Measurements from ENCODE around the gene RYK.

Gene RYK

DNA sequence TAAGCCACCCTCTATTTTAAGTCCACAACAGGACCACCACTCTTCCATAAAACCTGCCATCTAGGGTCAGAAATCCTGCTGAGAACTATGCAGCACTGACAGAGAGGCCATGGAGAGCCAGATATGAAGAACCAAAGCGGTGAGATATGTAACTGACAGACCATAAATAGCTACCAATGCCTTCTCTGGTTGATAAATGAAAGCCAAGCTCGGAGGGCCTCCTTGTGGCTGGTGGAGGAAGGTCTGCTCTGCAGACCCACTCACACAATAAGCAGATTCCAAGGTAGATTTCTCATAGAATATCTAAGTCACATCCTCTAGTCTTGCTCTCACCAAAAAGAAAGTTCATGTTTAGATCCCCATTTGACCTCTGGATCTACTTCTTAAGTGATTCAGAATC is 38.9 kb downstream of the RYK start:
- no peak for TF ChIP-seq EP300 (IDR thresholded peaks at IDR 0.05; ENCODE audit: borderline replicate concordance)
- TF ChIP-seq RAD21 (IDR thresholded peaks at IDR 0.05; ENCODE audit: low read depth) = peak; percentile 66

DNA sequence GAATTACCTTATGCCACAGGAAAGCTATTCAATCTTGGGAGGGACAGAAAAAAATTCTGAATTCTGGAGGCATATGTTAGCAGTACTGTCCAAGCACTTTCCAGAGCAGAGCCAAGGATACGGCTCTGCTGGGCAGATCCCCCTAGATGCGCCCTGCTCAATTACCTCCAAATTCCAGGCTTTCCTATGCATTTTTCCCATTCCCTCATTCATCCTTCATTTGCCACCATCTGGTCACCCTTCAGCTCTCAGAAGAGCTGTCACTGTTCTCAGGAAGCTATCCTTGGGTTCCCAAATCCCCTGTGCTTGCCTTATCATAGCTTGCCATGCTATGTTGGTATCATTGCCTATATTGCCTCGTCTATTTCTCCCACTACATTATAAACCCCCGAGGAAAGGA is 45.2 kb downstream of the RYK start:
- no peak for TF ChIP-seq TCF12 (IDR thresholded peaks at IDR 0.05; ENCODE audit: low read depth)
- no peak for TF ChIP-seq YY1 (IDR thresholded peaks at IDR 0.05; ENCODE audit: low read depth)
- no peak for TF ChIP-seq MAX (IDR thresholded peaks at IDR 0.05)
- no peak for TF ChIP-seq EP300 (IDR thresholded peaks at IDR 0.05; ENCODE audit: borderline replicate concordance)
- TF ChIP-seq CREB1 (IDR thresholded peaks at IDR 0.05; ENCODE audit: low read depth) = no peak
- TF ChIP-seq RAD21 (IDR thresholded peaks at IDR 0.05; ENCODE audit: low read depth) = no peak
- no peak for TF ChIP-seq EGR1 (IDR thresholded peaks at IDR 0.05)
- no peak for TF ChIP-seq NFIC (IDR thresholded peaks at IDR 0.05)
- TF ChIP-seq USF1 (IDR thresholded peaks at IDR 0.05) = no peak
- TF ChIP-seq REST (IDR thresholded peaks at IDR 0.05; ENCODE audit: low read depth) = no peak
- TF ChIP-seq FOXM1 (IDR thresholded peaks at IDR 0.05; ENCODE audit: borderline replicate concordance, low read depth) = no peak
- TF ChIP-seq CEBPB (IDR thresholded peaks at IDR 0.05) = no peak
- TF ChIP-seq ZBTB7A (IDR thresholded peaks at IDR 0.05; ENCODE audit: low read depth) = no peak

GRCh38 chr3:134201201-134202130 is 49.2 kb downstream of the RYK start:
- TF ChIP-seq YY1 (IDR thresholded peaks at IDR 0.05; ENCODE audit: low read depth) (no peak), TCF12 (IDR thresholded peaks at IDR 0.05; ENCODE audit: low read depth) (no peak), USF1 (IDR thresholded peaks at IDR 0.05) (no peak), NFIC (IDR thresholded peaks at IDR 0.05) (no peak), MAX (IDR thresholded peaks at IDR 0.05) (no peak), TEAD4 (IDR thresholded peaks at IDR 0.05) (no peak), CEBPB (IDR thresholded peaks at IDR 0.05) (no peak), EGR1 (IDR thresholded peaks at IDR 0.05) (no peak), EP300 (IDR thresholded peaks at IDR 0.05; ENCODE audit: borderline replicate concordance) (no peak), RAD21 (IDR thresholded peaks at IDR 0.05; ENCODE audit: low read depth) (no peak), FOXM1 (IDR thresholded peaks at IDR 0.05; ENCODE audit: borderline replicate concordance, low read depth) (no peak), CREB1 (IDR thresholded peaks at IDR 0.05; ENCODE audit: low read depth) (no peak), ZBTB7A (IDR thresholded peaks at IDR 0.05; ENCODE audit: low read depth) (no peak)

- TF ChIP-seq EGR1 (IDR thresholded peaks at IDR 0.05) (no peak), FOXM1 (IDR thresholded peaks at IDR 0.05; ENCODE audit: borderline replicate concordance, low read depth) (no peak), NFIC (IDR thresholded peaks at IDR 0.05) (no peak), TEAD4 (IDR thresholded peaks at IDR 0.05) (no peak), CEBPB (IDR thresholded peaks at IDR 0.05) (no peak), YY1 (IDR thresholded peaks at IDR 0.05; ENCODE audit: low read depth) (no peak)
Measured at GRCh38 chr3:134199240-134199639, 51.4 kb downstream of the RYK start.

DNA sequence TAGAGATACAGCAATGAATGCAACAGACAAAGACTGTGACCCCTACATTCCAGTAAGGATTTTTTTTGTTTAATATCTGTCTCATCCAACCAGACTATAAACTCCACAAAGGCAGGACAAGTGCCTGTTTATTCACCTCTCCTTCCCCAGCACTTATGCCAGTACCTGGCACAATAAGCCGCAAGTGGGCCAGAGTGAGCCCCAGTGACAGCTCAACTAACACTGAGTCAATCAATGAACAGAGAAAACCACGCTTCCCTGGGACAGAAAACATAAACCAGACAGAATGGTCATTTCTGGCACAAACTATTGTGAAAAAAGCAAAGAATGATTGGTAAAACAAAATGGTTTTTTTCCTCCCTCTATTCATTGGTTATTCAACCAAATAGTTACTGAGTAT is 52.2 kb downstream of the RYK start:
- TF ChIP-seq EP300 (IDR thresholded peaks at IDR 0.05; ENCODE audit: borderline replicate concordance) = no peak
- no peak for TF ChIP-seq TAF1 (IDR thresholded peaks at IDR 0.05; ENCODE audit: low read depth)
- TF ChIP-seq CREB1 (IDR thresholded peaks at IDR 0.05; ENCODE audit: low read depth) = no peak
- no peak for TF ChIP-seq YY1 (IDR thresholded peaks at IDR 0.05; ENCODE audit: low read depth)
- no peak for TF ChIP-seq MAX (IDR thresholded peaks at IDR 0.05)
- TF ChIP-seq EGR1 (IDR thresholded peaks at IDR 0.05) = no peak
- no peak for TF ChIP-seq REST (IDR thresholded peaks at IDR 0.05; ENCODE audit: low read depth)
- TF ChIP-seq ZBTB7A (IDR thresholded peaks at IDR 0.05; ENCODE audit: low read depth) = no peak
- TF ChIP-seq TEAD4 (IDR thresholded peaks at IDR 0.05) = no peak
- no peak for TF ChIP-seq USF1 (IDR thresholded peaks at IDR 0.05)
- TF ChIP-seq NFIC (IDR thresholded peaks at IDR 0.05) = no peak
- no peak for TF ChIP-seq CEBPB (IDR thresholded peaks at IDR 0.05)
- TF ChIP-seq RAD21 (IDR thresholded peaks at IDR 0.05; ENCODE audit: low read depth) = no peak
- no peak for TF ChIP-seq FOXM1 (IDR thresholded peaks at IDR 0.05; ENCODE audit: borderline replicate concordance, low read depth)
- TF ChIP-seq TCF12 (IDR thresholded peaks at IDR 0.05; ENCODE audit: low read depth) = no peak

Measured in Ishikawa (cell line).